ENCODE measurements around the gene TLE3. TPM values are rescaled to one million over a fixed set of nuclear protein-coding genes. Genes with fewer than 3 reads are reported as not detected.

TLE3 gene
- total RNA-seq, 2 donors from 2014 or later: 65.4 to 85.1 TPM

GRCh38 chr15:70128414-70129140, 30.9 kb upstream of the TLE3 start:
- intact Hi-C loops (cut with DNase I): no loop called here
- no peak overlapping the region for H3K9ac ChIP-seq (ENCODE audit: low read depth in 2 of 2, low read length in 2 of 2)
- no peaks in the 10 kb centered on the region for H3K9me3 ChIP-seq
- no peaks in the 10 kb centered on the region for H3K4me1 ChIP-seq
- no peak for DNase-seq
- no peak overlapping the region for H3K4me3 ChIP-seq
- H3K27ac ChIP-seq: no peak overlapping the region
- no peaks in the 10 kb centered on the region for H3K27me3 ChIP-seq
- TF ChIP-seq CTCF (IDR thresholded peaks at IDR 0.05): no peak
- no peaks in the 10 kb centered on the region for H3K36me3 ChIP-seq

GRCh38 chr15:70127770-70128413, 30.2 kb upstream of the TLE3 start:
- intact Hi-C loops (cut with DNase I): no loop called here
- H3K9ac ChIP-seq (ENCODE audit: low read depth in 2 of 2, low read length in 2 of 2): no peak overlapping the region
- H3K4me1 ChIP-seq: no peaks in the 10 kb centered on the region
- no peak for DNase-seq
- TF ChIP-seq CTCF (IDR thresholded peaks at IDR 0.05): no peak
- no peaks in the 10 kb centered on the region for H3K36me3 ChIP-seq
- no peaks in the 10 kb centered on the region for H3K27me3 ChIP-seq
- H3K4me3 ChIP-seq: no peak overlapping the region
- no peaks in the 10 kb centered on the region for H3K9me3 ChIP-seq
- no peak overlapping the region for H3K27ac ChIP-seq

GRCh38 chr15:70127288-70127746, 29.6 kb upstream of the TLE3 start:
- no peak overlapping the region for H3K9ac ChIP-seq (ENCODE audit: low read depth in 2 of 2, low read length in 2 of 2)
- no peak for DNase-seq
- H3K4me1 ChIP-seq: no peaks in the 10 kb centered on the region
- intact Hi-C loops (cut with DNase I): no loop called here
- no peaks in the 10 kb centered on the region for H3K36me3 ChIP-seq
- no peaks in the 10 kb centered on the region for H3K9me3 ChIP-seq
- no peaks in the 10 kb centered on the region for H3K27me3 ChIP-seq
- no peak for TF ChIP-seq CTCF (IDR thresholded peaks at IDR 0.05)
- no peak overlapping the region for H3K27ac ChIP-seq
- no peak overlapping the region for H3K4me3 ChIP-seq

GRCh38 chr15:70126362-70126761, 28.6 kb upstream of the TLE3 start:
- H3K4me1 ChIP-seq: no peaks in the 10 kb centered on the region
- H3K9me3 ChIP-seq: no peaks in the 10 kb centered on the region
- H3K4me3 ChIP-seq: no peak overlapping the region
- no peaks in the 10 kb centered on the region for H3K36me3 ChIP-seq
- no peak for TF ChIP-seq CTCF (IDR thresholded peaks at IDR 0.05)
- H3K27me3 ChIP-seq: no peaks in the 10 kb centered on the region
- no peak for DNase-seq
- H3K27ac ChIP-seq: no peak overlapping the region
- H3K9ac ChIP-seq (ENCODE audit: low read depth in 2 of 2, low read length in 2 of 2): no peak overlapping the region
- intact Hi-C loops (cut with DNase I): no loop called here

GRCh38 chr15:70125605-70126004, 27.9 kb upstream of the TLE3 start:
- no peak for TF ChIP-seq CTCF (IDR thresholded peaks at IDR 0.05)
- Histone ChIP-seq H3K9me3 (no peaks in the 10 kb centered on the region), H3K27me3 (no peaks in the 10 kb centered on the region), H3K4me3 (no peak overlapping the region), H3K36me3 (no peaks in the 10 kb centered on the region), H3K4me1 (no peaks in the 10 kb centered on the region), H3K27ac (no peak overlapping the region), H3K9ac (ENCODE audit: low read depth in 2 of 2, low read length in 2 of 2) (no peak overlapping the region)
- intact Hi-C loops (cut with DNase I): no loop called here
- no peak for DNase-seq
